IPS-NIHi7 (cell line): ENCODE results near the gene RAB5B.

Experiments used
- DNase-seq: peaks from one replicate; pipeline ENCODE4 v3.0.0; 2012; ENCODE audit warnings: mixed read lengths; ENCODE audit errors: extremely low spot score

The RAB5B gene, protein sequence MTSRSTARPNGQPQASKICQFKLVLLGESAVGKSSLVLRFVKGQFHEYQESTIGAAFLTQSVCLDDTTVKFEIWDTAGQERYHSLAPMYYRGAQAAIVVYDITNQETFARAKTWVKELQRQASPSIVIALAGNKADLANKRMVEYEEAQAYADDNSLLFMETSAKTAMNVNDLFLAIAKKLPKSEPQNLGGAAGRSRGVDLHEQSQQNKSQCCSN

GRCh38 chr12:55973599-55974307 lies at the start of gene RAB5B:
RAB5B (plus strand) TSS chr12:55974078; CDS start chr12:55986961, 12,883 bp downstream.
- peak; percentile 96 for DNase-seq

DNA sequence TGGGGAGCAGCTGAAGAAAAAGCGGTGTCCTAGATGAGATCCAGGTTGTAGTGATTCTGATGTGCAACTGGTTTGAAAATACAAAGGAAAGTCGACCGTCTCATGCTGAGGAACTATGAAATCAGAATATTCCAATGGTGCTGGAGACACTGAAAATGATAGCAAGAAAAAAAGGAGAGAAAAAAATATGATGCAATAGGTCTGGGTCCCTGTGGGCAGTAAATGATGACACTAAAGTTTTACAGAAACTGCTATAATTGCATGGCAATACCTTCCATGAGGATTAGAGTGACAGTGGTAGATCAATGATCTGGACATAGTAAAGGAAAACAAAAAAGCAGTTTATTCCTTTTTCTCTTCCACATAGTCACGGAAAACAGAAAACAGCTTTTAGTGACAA lies 48.5 kb upstream of the RAB5B start:
- no peak for DNase-seq

GRCh38 chr12:55925870-55926737 lies 47.8 kb upstream of the RAB5B start:
- DNase-seq = no peak

DNA sequence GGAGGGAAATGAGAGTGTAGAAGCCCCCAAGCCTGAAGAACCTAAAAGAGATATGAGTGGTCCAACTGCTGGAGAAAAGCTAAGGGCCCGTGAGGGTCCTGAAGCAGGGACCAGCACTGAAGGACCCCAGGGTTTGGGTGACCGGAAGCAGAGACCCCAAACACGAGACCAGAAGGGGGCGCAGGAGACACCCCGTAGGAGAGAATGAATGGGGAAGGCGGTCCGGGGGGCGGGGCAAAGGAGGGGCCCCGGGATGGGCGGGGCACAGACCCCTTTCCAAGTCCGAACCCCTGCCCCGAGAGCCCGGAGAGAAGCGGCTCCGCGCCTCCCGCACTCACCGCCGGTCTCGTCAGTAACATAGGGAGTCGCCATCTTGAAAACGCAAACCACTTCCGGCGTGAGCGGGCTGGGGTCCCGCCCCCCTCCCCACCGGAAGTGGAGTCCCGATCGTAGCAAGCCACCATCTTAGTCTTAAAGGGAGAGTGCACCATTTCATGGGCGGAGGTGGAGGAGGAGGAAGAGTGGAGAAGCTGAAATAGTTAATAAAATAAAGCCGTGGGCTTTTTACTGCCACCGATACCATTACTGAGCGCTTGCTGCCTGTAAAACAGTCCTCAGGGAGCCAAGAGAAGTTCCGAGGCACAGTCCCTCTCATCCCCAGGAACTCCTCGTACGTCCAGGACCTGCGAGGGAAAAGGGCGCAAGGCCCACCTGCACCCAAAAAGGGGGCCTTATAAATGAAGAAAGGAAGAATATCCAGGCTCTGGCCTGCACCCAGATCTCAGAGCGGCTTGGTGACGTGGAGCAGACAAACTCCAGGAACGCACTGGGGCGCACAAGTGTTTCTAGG lies 46.9 kb upstream of the RAB5B start:
- peak; percentile 93 for DNase-seq

DNA sequence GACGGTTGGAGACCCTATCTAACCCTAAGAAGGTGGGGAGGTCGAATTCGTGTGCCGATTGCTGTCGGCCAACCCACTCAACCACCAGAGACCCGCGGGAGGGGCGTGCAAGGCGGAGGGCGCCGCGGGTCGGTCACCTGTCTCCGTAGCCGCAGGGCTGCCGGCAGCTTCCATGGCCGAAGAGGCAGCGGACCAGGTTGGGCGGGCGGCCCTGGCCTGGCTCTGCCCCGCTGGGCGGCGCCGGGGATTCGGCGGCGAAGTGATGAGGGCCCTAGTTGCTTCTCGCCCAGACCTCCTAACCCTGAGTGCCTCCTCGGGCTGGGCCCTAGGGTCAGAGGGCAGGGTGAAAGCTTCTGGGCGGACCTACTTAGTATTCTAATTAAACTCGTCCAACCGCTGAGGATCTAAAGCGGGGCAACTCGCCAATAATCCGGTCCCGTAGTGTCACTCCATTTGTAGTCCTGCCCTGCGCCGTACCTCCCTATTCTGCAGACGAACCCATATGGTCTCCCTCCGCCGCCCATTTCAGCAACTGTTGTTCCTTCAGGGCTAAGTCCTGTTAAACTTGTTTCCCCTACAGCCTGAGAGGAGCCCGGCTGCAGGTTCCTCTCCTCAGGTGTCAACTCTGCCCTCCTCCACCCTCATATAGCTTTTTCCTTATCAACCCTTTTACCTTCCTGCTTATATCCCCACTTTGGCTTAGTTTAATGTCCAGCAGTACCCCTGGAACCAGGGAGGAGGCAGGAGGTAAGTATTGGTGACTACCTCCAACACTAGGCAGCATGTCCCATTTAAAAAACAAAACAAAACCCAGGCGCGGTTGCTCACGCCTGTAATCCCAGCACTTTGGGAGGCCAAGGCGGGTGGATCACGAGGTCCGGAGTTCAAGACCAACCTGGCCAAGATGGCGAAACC lies 46.0 kb upstream of the RAB5B start, which contains the start of gene PYM1:
PYM1 (minus strand) TSS at position 307 of the 915 bp plus-strand sequence; CDS start at position 174, 133 bp downstream.
- peak; percentile 84 for DNase-seq

GRCh38 chr12:55929306-55929791 lies 44.5 kb upstream of the RAB5B start:
- no peak for DNase-seq

GRCh38 chr12:55930771-55931316 lies 43.0 kb upstream of the RAB5B start, which contains the start of gene DGKA:
DGKA (plus strand) TSS chr12:55931162; CDS start chr12:55936504, 5,342 bp downstream.
- DNase-seq = peak; percentile 53

DNA sequence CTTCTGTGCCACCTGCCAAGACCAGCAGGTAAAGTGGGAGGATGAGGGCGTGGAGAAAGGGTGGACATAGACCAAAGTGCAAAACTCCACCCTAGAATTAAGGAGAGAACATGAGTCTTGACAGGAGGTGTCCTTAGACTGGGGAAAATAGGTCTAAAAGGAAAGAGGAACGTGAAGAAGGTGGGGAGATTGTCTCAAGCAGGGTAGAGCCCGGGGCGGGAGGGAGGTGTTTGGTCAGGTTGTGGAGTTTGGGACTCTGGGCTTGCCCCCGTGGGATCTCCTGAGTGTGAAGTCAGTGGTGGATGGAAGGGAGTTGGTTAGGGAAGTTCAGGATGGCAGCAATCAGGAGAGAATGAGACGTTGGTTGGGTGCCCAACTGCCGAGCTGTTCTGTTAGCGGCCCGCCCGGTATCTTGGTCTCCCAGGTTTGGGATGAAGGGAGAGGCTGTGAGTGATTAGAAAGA lies 42.5 kb upstream of the RAB5B start:
- DNase-seq = no peak

GRCh38 chr12:55931780-55932550 lies 41.9 kb upstream of the RAB5B start:
- DNase-seq = peak; percentile 76

DNA sequence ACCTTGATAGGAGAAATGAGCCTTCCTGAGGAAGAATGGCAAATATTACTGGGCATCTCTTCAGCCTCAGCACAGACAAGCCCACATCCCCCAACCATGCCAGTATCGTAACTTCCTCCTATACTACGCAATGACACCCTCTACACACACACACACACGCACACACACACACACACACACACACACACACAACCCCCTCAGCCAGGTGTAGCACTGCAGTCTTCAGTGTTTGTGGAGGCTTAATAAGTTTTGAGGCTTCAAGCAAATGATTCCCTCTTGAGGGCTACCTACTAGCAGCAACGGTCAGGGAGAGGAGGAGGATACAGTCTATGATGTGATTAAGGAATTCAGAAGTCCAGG lies 41.3 kb upstream of the RAB5B start:
- no peak for DNase-seq

DNA sequence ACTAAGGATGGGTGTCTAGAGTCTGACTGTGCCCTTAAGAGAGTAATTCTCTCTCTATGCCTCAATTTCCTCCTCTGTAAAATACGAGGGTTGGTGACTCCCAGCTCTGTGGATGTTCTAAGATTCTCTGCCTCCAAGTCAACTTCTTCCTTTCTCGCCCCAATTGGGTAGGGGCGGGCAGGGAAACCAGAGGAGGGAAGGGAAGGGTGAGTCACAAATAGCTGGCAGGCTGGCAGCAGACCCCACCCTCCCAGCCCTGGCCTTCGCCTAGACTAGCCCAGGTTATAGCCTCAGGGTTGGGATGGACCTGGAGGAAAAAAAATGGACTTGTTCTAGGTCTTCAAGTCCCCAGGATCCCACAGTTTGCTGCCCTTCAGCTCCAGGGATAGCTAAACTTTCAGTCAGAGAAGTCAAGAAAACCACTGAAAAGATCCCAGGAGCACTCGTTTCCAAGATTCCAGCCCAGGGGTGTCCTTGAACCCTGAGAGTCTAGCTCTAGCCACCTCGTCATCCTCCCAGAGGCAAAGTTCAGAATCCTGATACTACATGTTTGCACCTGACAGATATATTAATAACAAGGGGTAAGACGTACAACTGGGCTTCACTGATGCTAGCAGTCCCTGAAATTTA lies 40.6 kb upstream of the RAB5B start:
- DNase-seq = peak; percentile 20

GRCh38 chr12:55933799-55934742 lies 39.8 kb upstream of the RAB5B start:
- no peak for DNase-seq

- DNase-seq = no peak
These were observed 39.1 kb upstream of the RAB5B start for GRCh38 chr12:55934773-55935172.

DNA sequence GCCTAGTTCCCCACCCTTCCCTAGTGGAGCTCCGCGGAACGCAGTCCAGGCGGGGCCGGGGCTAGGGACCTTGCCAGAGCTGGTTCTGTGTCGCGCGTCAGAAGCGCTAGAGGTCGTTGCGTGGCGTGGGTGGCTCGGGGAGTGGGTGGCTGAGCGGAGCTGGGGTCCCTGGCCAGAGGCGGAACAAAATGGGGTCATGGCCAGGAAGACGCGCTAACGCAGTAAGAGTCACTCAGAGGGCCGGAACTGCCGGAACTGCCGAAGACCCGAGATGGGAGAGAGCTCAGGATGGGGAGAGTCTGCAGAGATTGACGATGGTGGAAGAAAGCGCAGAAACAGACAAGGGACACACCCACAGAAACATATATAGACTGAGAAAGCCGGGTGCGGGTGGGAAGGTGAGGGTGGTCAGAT lies 38.1 kb upstream of the RAB5B start:
- no peak for DNase-seq

DNA sequence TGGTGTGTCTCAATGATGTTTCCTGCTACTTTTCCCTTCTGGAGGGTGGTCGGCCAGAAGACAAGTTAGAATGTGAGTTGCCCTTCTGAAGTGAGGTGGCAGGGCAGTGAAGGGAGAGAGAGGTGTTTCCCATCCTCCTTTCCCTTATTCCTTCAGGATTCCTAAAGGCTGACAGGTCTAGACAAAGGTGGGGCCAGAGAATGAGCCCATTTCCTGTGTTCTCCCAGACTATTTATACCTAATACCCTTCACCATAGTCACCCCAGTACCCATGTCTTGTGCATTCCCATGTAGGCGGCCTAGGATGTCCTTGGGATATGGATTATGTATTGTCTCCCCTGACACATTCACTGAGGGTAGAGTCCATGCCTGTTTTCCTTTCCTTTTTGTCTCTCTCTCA lies 35.9 kb upstream of the RAB5B start:
- DNase-seq = no peak

GRCh38 chr12:55938826-55939501 lies 34.9 kb upstream of the RAB5B start:
- DNase-seq = no peak
